ENCODE measurements around the gene PWWP2B.
A peak's percentile ranks its signal among the peaks of the same experiment; 100 is the strongest.

PWWP2B gene

DNA sequence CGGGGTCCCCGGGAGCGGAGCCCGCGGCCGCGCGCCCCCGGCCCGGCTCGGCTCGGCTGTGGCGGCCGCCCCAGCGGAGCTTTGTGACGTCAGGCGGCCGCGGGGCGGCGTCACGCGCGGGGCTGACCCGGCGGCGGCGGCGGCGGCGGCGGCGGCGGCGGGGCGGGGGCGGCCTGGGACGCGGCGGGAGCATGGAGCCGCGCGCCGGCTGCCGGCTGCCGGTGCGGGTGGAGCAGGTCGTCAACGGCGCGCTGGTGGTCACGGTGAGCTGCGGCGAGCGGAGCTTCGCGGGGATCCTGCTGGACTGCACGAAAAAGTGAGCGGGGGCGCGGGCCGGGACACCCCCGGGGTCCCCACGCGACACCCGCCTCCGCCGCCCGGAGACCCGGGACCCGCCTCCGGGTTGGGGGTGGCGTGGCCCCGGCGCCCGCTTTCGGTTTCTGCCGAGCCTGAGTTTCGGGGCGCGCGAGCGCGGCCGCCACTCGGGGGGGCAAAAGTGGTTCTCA lies at the start of gene PWWP2B:
Gene PWWP2B, plus strand, starts transcription at position 165 of the 506 bp plus-strand sequence. Its CDS starts 27 bp downstream, at position 192.
- Histone ChIP-seq H3K4me3 (ENCODE audit: low read length) (peak within 1 kb of the TSS; percentile 88), H3K36me3 (replicated peaks; ENCODE audit: low read depth, low read length) (no peaks in the 10 kb centered on the region), H3K9ac (ENCODE audit: low read length) (peak within 1 kb of the TSS; percentile 70), H4K20me1 (ENCODE audit: insufficient read depth, low read length) (0 out of 2 replicates have a peak, but pooled peaks cover 4% of the 10 kb centered on the region), H3K4me2 (ENCODE audit: low read length) (peak within 1 kb of the TSS; percentile 78), H3K79me2 (ENCODE audit: low read length) (peaks cover 12% of the 10 kb centered on the region), H3K4me1 (ENCODE audit: low read length) (peaks cover 12% of the 10 kb centered on the region; the same call in 1 of the 2 replicates), H3K27me3 (ENCODE audit: low read depth, low read length) (no peaks in the 10 kb centered on the region), H3K9me3 (ENCODE audit: insufficient read depth, low read length) (no peaks in the 10 kb centered on the region), H2AFZ (ENCODE audit: low read depth, low read length) (no peak within 1 kb of the TSS), H3K27ac (ENCODE audit: low read length) (peak within 1 kb of the TSS; percentile 26)
- TF ChIP-seq CTCF (IDR thresholded peaks at IDR 0.05; ENCODE audit: low read depth, low read length) (no peak), EZH2phosphoT487 (IDR thresholded peaks at IDR 0.05; ENCODE audit: low read depth) (no peak)

GRCh38 chr10:132347211-132347930 lies 49.6 kb upstream of the PWWP2B start:
- Histone ChIP-seq H3K4me3 (ENCODE audit: low read length) (no peak overlapping the region), H2AFZ (ENCODE audit: low read depth, low read length) (no peak overlapping the region), H3K79me2 (ENCODE audit: low read length) (no peaks in the 10 kb centered on the region), H3K9me3 (ENCODE audit: insufficient read depth, low read length) (no peaks in the 10 kb centered on the region), H3K4me2 (ENCODE audit: low read length) (no peak overlapping the region), H3K27ac (ENCODE audit: low read length) (no peak overlapping the region), H3K9ac (ENCODE audit: low read length) (no peak overlapping the region), H3K4me1 (ENCODE audit: low read length) (no peaks in the 10 kb centered on the region), H3K36me3 (replicated peaks; ENCODE audit: low read depth, low read length) (no peaks in the 10 kb centered on the region), H4K20me1 (ENCODE audit: insufficient read depth, low read length) (no peaks in the 10 kb centered on the region), H3K27me3 (ENCODE audit: low read depth, low read length) (no peaks in the 10 kb centered on the region)
- no peak for TF ChIP-seq CTCF (IDR thresholded peaks at IDR 0.05; ENCODE audit: low read depth, low read length)
- TF ChIP-seq EZH2phosphoT487 (IDR thresholded peaks at IDR 0.05; ENCODE audit: low read depth): no peak

GRCh38 chr10:132347931-132348267 lies 49.1 kb upstream of the PWWP2B start:
- Histone ChIP-seq H4K20me1 (ENCODE audit: insufficient read depth, low read length) (no peaks in the 10 kb centered on the region), H3K36me3 (replicated peaks; ENCODE audit: low read depth, low read length) (no peaks in the 10 kb centered on the region), H3K4me3 (ENCODE audit: low read length) (no peak overlapping the region), H3K79me2 (ENCODE audit: low read length) (no peaks in the 10 kb centered on the region), H3K27ac (ENCODE audit: low read length) (no peak overlapping the region), H2AFZ (ENCODE audit: low read depth, low read length) (no peak overlapping the region), H3K9me3 (ENCODE audit: insufficient read depth, low read length) (no peaks in the 10 kb centered on the region), H3K9ac (ENCODE audit: low read length) (no peak overlapping the region), H3K4me2 (ENCODE audit: low read length) (no peak overlapping the region), H3K4me1 (ENCODE audit: low read length) (no peaks in the 10 kb centered on the region), H3K27me3 (ENCODE audit: low read depth, low read length) (no peaks in the 10 kb centered on the region)
- TF ChIP-seq EZH2phosphoT487 (IDR thresholded peaks at IDR 0.05; ENCODE audit: low read depth) (no peak), CTCF (IDR thresholded peaks at IDR 0.05; ENCODE audit: low read depth, low read length) (no peak)

- no peaks in the 10 kb centered on the region for H3K9me3 ChIP-seq (ENCODE audit: insufficient read depth, low read length)
- H3K4me1 ChIP-seq (ENCODE audit: low read length): no peaks in the 10 kb centered on the region
- H4K20me1 ChIP-seq (ENCODE audit: insufficient read depth, low read length): no peaks in the 10 kb centered on the region
- TF ChIP-seq EZH2phosphoT487 (IDR thresholded peaks at IDR 0.05; ENCODE audit: low read depth) (no peak), CTCF (IDR thresholded peaks at IDR 0.05; ENCODE audit: low read depth, low read length) (no peak)
- no peak overlapping the region for H2AFZ ChIP-seq (ENCODE audit: low read depth, low read length)
- H3K27me3 ChIP-seq (ENCODE audit: low read depth, low read length): no peaks in the 10 kb centered on the region
- no peak overlapping the region for H3K4me2 ChIP-seq (ENCODE audit: low read length)
- H3K79me2 ChIP-seq (ENCODE audit: low read length): no peaks in the 10 kb centered on the region
- H3K4me3 ChIP-seq (ENCODE audit: low read length): no peak overlapping the region
- no peak overlapping the region for H3K27ac ChIP-seq (ENCODE audit: low read length)
- H3K9ac ChIP-seq (ENCODE audit: low read length): no peak overlapping the region
- no peaks in the 10 kb centered on the region for H3K36me3 ChIP-seq (replicated peaks; ENCODE audit: low read depth, low read length)
These were observed 47.2 kb upstream of the PWWP2B start for GRCh38 chr10:132349766-132350165.
